Measurements from ENCODE around the gene NPY4R2.
"Not testable (repeated sequence)": the region's sequence is repeated elsewhere in the genome, so short reads cannot be mapped to it uniquely, and the experiment has no call there.

DNA sequence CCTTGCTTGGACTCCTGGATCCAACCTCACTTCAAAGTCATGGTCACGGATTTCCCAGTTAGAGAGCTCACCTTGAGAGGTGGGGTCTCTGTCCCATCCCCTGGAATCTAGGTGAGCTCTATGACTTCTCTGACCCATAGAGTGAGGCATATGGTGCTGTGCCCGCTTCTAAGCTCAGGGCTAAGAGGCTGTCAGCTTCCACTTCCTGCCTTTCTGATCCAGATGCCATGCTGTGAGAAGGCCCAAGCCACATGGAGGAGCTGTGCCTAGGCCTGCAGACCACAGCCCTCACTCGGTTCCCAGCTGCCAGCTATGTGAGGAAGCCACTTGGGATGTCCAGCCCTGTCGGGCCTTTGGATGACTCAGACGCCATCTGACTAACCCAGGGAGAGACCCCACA, 41.2 kb downstream of the NPY4R2 start:
- TF ChIP-seq, protein P1, sequence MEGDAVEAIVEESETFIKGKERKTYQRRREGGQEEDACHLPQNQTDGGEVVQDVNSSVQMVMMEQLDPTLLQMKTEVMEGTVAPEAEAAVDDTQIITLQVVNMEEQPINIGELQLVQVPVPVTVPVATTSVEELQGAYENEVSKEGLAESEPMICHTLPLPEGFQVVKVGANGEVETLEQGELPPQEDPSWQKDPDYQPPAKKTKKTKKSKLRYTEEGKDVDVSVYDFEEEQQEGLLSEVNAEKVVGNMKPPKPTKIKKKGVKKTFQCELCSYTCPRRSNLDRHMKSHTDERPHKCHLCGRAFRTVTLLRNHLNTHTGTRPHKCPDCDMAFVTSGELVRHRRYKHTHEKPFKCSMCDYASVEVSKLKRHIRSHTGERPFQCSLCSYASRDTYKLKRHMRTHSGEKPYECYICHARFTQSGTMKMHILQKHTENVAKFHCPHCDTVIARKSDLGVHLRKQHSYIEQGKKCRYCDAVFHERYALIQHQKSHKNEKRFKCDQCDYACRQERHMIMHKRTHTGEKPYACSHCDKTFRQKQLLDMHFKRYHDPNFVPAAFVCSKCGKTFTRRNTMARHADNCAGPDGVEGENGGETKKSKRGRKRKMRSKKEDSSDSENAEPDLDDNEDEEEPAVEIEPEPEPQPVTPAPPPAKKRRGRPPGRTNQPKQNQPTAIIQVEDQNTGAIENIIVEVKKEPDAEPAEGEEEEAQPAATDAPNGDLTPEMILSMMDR (IDR thresholded peaks at IDR 0.05), result not testable (repeated sequence)
- TF ChIP-seq POLR2A, POLR2AphosphoS5, EP300 (IDR thresholded peaks at IDR 0.05): not testable (repeated sequence)

Measured in sigmoid colon (tissue), 4 donors.